Fibroblast of gingiva (primary cell): ENCODE measurements around the gene USP6NL.

ENCODE experiments used
- DNase-seq: peaks from one replicate; pipeline ENCODE4 v3.0.0-alpha.2; 2011; ENCODE audit warnings: low read depth

The USP6NL gene

GRCh38 chr10:11593612-11594011 is 17.8 kb downstream of the USP6NL start:
- DNase-seq, result no peak

GRCh38 chr10:11589738-11590137 is 21.7 kb downstream of the USP6NL start:
- no peak for DNase-seq

GRCh38 chr10:11588873-11589574 is 22.4 kb downstream of the USP6NL start:
- DNase-seq, result no peak

GRCh38 chr10:11587722-11588259 is 23.7 kb downstream of the USP6NL start:
- no peak for DNase-seq

- DNase-seq, result no peak
Measured at GRCh38 chr10:11586170-11586569, 25.3 kb downstream of the USP6NL start.

GRCh38 chr10:11581213-11581612 is 30.2 kb downstream of the USP6NL start:
- DNase-seq, result no peak

GRCh38 chr10:11579885-11580284 is 31.6 kb downstream of the USP6NL start:
- DNase-seq, result no peak

- DNase-seq, result no peak
Measured at GRCh38 chr10:11578802-11579255, 32.6 kb downstream of the USP6NL start.

- DNase-seq, result no peak
Measured at GRCh38 chr10:11576092-11576809, 35.2 kb downstream of the USP6NL start.

- peak; percentile 37 for DNase-seq
Measured at GRCh38 chr10:11573497-11573896, 38.0 kb downstream of the USP6NL start.

GRCh38 chr10:11570751-11571150 is 40.7 kb downstream of the USP6NL start:
- no peak for DNase-seq

- DNase-seq, result no peak
Measured at GRCh38 chr10:11569471-11569870, 42.0 kb downstream of the USP6NL start.

- DNase-seq, result no peak
Measured at GRCh38 chr10:11568578-11568977, 42.9 kb downstream of the USP6NL start.

GRCh38 chr10:11564741-11565140 is 46.7 kb downstream of the USP6NL start:
- no peak for DNase-seq

GRCh38 chr10:11563936-11564335 is 47.5 kb downstream of the USP6NL start:
- DNase-seq, result no peak

GRCh38 chr10:11562888-11563287 is 48.6 kb downstream of the USP6NL start:
- no peak for DNase-seq

GRCh38 chr10:11560076-11560709 is 51.3 kb downstream of the USP6NL start:
- no peak for DNase-seq

GRCh38 chr10:11557967-11558366 is 53.5 kb downstream of the USP6NL start:
- no peak for DNase-seq

GRCh38 chr10:11557513-11557912 is 53.9 kb downstream of the USP6NL start:
- no peak for DNase-seq

GRCh38 chr10:11555556-11555955 is 55.9 kb downstream of the USP6NL start:
- DNase-seq, result no peak

- no peak for DNase-seq
Measured at GRCh38 chr10:11553773-11554381, 57.6 kb downstream of the USP6NL start.

- DNase-seq, result peak; percentile 66
Measured at GRCh38 chr10:11551916-11552602, 59.4 kb downstream of the USP6NL start.
